GM21529 (cell line): ENCODE data around the gene SOWAHA.
A peak's percentile ranks its signal among the peaks of the same experiment; 100 is the strongest.

Experiments used
- ATAC-seq: cut with Tn5 transposase; IDR thresholded peaks from one replicate; pipeline ENCODE4 v1.9.1; 2021; ENCODE audit not compliant: unreplicated experiment

The SOWAHA gene

GRCh38 chr5:132812781-132813598 is at the start of gene SOWAHA:
SOWAHA (plus strand) TSS chr5:132813302; CDS start chr5:132813622, 320 bp downstream.
- no peak for ATAC-seq

GRCh38 chr5:132764051-132764450 is 49.1 kb upstream of the SOWAHA start:
- ATAC-seq: no peak

- ATAC-seq: no peak
Measured at GRCh38 chr5:132764671-132765238, 48.3 kb upstream of the SOWAHA start.

- ATAC-seq: no peak
Measured at GRCh38 chr5:132765311-132766019, 47.6 kb upstream of the SOWAHA start.

- no peak for ATAC-seq
Measured at GRCh38 chr5:132766020-132766805, 46.9 kb upstream of the SOWAHA start.

GRCh38 chr5:132766806-132767055 is 46.4 kb upstream of the SOWAHA start:
- ATAC-seq: no peak

GRCh38 chr5:132767150-132767549 is 46.0 kb upstream of the SOWAHA start:
- ATAC-seq: no peak

GRCh38 chr5:132768485-132768868 is 44.6 kb upstream of the SOWAHA start:
- ATAC-seq: no peak

- ATAC-seq: no peak
Measured at GRCh38 chr5:132770476-132771159, 42.5 kb upstream of the SOWAHA start.

- ATAC-seq: no peak
Measured at GRCh38 chr5:132771503-132771998, 41.6 kb upstream of the SOWAHA start.

GRCh38 chr5:132772291-132773070 is 40.6 kb upstream of the SOWAHA start:
- ATAC-seq: no peak

GRCh38 chr5:132773114-132773513 is 40.0 kb upstream of the SOWAHA start:
- ATAC-seq: no peak

GRCh38 chr5:132773601-132774355 is 39.3 kb upstream of the SOWAHA start:
- ATAC-seq: no peak

- no peak for ATAC-seq
Measured at GRCh38 chr5:132774406-132774805, 38.7 kb upstream of the SOWAHA start.

- ATAC-seq: no peak
Measured at GRCh38 chr5:132774896-132775295, 38.2 kb upstream of the SOWAHA start.

- ATAC-seq: no peak
Measured at GRCh38 chr5:132775476-132775961, 37.6 kb upstream of the SOWAHA start.

GRCh38 chr5:132776131-132776937 is 36.8 kb upstream of the SOWAHA start:
- peak; percentile 24 for ATAC-seq

- ATAC-seq: peak; percentile 37
Measured at GRCh38 chr5:132776938-132777208, 36.2 kb upstream of the SOWAHA start.
